Measurements from ENCODE around the gene HLA-E.
"Not testable (repeated sequence)": the region's sequence is repeated elsewhere in the genome, so short reads cannot be mapped to it uniquely, and the experiment has no call there.

HLA-E gene

DNA sequence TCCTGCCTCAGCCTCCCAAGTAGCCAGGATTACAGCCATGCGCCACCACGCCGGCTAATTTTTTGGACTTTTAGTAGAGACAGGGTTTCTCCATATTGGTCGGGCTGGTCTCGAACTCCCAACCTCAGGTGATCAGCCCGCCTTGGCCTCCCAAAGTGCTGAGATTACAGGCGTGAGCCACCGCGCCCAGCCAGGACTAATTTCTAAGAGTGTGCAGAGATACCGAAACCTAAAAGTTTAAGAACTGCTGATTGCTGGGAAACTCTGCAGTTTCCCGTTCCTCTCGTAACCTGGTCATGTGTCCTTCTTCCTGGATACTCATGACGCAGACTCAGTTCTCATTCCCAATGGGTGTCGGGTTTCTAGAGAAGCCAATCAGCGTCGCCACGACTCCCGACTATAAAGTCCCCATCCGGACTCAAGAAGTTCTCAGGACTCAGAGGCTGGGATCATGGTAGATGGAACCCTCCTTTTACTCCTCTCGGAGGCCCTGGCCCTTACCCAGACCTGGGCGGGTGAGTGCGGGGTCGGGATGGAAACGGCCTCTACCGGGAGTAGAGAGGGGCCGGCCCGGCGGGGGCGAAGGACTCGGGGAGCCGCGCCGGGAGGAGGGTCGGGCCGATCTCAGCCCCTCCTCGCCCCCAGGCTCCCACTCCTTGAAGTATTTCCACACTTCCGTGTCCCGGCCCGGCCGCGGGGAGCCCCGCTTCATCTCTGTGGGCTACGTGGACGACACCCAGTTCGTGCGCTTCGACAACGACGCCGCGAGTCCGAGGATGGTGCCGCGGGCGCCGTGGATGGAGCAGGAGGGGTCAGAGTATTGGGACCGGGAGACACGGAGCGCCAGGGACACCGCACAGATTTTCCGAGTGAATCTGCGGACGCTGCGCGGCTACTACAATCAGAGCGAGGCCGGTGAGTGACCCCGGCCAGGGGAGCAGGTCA, at the start of gene HLA-E:
Gene HLA-E (plus strand): TSS at position 429 of the 945 bp plus-strand sequence. CDS start 23 bp downstream, at position 452.
- no peak for DNase-seq

DNA sequence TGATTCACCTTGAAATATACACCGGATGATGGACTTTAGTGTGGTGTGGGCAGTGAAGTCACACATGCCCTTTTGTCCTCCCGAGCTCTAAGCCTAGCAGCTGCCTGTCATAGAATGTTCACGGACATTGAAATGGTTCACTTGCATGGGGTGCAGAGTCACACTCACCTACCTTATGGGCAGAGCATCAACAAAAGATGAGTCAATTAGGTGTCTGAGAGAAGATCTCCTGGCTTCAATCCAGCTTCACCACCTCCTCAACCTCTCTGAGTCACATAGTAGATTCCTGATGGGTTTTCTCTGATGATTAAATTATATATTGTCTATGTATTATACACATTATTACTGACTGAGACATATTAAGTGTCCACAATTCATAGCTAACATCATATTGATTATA, 48.1 kb upstream of the HLA-E start:
- DNase-seq = no peak

DNA sequence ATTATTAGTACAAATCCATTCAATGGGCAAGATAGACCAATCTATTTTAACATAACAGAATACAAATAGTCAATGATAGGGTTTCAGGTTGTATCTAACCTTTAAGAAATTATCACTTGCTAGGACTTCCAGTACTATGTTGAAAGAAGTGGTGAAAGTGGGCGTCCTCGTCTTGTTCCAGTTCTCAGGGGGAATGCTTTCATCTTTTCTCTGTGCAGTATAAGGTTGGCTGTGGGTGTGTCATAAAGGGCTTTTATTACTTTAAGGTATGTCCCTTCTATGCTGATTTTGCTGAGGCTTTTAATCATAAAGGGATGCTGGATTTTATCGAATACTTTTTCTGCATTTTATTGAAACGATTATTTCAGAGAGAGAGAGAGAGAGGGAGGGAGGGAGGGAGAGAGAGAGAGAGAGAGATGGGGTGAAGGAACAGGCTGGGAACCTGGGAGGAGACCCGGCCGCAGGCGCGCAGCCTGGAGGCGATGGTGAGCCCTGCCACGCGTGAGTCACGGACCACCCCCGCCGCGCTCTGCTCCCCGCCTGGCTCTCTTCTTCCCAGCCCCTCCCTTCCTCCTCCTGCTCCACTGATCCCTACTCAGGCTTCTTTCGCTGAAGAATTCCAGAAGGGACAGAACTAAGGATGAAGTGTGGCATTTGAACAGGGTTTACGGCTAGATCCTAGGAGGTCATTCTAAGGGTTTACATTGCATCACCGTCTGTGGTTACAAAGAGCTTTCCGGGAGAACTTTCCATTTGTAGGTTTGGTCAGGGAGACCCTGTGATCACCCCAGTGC, 45.5 kb upstream of the HLA-E start:
- no peak for DNase-seq

DNA sequence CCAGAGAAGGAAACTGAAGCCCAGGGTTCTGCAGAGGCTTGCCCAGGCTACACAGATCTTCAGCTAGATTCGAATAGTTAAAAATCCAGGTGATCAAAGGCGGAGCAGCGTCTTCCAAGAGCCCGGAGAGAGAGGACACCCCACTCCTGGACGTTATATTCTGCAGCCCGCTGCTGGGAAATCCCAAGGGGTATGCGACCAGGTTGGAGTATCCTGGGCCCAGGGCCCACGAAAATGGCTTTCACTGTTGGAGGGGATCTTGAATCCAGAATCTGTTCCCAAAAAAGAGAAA, 44.9 kb upstream of the HLA-E start:
- no peak for DNase-seq

DNA sequence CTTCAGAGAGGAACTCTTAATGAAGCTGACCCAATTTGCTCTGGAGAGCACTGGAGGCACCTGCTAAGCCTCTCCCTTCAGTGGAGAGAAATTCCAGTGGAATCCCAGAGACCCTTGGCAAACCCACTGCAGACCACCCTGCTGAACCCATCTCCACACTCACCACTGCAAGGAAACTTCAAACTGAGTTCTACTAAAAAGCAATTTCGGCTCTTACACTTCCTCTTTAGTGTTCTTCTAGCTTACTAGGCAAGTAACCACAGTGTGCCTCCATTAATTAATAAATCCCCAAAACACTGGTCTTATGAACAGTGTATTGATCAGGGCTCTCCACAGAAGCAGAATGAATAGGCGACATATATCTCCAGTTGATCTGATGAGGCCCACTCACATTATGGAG, 43.0 kb upstream of the HLA-E start:
- no peak for DNase-seq

DNA sequence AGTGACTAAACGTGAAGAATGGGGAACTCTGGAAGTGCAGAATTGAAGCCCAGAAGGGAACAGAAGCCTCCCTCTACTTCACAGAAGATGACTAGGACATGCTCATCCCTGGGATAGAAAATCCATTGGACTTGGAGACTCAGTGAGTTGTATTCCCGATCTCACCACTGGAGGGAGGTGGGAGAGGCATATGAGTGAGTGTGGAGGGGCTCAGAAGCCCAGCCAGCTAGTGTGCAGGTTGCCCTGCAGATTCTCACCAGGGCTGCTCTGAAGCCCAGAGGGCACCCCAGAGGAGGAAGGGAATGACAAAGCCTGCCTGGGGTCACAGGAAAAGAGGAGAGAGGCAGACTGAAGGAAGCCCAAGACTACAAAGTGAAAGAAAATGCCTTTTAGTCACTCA, 42.1 kb upstream of the HLA-E start:
- no peak for DNase-seq

DNA sequence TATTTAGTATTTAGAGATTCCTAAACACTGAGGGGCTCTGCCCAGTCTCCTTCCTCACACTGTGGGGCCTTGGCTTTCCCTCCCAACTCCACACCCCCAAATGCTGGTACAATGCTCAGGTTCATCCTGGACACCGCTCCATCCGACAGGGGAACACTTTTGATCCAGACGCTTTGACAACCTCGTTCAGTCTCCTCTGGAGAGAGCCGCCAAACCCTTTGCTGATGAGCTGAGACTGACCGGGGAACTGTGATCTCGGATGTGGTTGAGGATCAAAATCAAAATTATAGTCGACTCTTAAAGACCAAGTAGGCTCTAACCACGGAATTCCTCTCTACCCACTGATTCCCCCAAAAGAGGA, 38.8 kb upstream of the HLA-E start:
- DNase-seq = no peak

DNA sequence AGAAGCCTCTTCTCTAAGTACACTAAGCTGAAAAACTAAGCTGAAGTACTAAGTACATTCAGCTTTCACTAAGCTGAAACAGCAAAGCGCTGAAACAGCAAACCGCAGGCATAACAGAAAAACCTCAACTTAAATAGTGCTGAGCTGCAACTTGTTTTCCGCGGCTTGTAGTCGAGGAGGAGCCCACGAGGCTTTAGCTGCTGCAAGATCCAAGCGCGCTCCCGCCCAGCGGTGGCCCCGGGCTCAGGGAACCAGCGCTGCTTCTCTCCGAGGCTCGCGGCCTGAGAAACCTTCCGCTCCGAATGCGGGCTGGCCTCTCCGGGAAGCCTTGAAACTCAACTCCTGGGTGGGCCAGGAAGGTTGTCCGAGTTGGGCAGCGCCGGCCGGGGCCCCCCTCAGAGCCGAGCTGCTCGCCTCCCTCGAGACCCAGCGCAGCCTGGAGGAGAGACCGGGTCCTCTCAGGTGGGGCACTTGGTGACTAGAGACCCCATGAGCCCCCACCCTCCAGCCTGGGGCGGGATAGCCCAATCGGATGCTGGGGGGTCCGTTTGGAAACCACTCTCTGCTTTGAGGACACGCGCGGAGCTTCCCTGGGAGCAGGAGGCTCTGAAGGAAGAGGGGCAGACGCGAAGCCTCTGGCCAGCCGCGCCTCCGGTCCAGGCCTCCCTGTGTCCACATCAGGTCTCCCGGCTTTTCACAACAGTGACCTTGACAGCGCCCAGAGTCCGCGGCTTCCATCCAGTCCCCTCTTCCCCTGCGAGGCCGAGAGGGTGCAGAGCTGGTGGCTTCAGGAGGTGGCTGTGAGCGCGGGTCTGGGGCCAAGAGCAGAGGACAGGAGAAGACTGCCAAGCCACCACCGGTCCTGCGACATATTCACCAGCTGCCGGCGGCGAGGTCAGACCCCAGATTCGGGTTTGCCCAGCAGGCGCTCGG, 38.1 kb upstream of the HLA-E start:
- no peak for DNase-seq

DNA sequence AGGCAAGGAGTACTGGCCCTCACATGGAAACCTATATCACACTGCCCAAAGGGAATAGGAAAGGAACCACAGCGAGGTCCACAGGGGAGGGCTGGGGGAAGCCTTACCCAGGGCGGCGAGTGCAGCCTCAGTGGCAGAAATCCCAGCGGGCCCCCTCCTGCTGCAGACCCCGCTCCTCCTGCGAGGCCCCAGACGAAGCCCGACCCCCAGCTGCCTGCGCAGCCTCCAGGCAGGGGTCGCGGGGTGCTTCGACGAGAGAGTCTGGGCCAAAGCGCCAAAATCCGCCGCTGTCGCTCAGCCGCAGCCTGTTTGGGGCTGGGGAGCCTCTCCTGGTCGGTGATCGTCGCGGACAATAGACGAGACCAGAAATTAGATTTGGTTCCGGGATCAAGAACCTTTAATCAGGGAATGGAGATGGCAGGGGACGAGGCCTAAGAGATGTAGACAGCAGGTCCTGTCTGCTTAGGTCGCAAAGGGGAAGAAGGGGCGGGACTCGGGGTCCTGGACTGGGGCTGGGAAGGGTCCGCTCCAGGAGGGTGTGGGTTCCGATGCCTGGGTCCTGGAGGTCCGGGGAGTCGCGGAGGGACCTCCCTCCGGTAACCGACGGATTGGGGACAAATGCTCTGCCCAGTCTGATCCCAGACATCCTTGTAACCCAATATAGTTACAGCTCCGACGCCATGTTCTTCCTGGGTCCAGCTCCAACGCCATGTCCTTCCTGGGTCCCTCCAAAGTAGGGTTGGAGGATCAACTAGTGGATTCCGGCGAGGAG, 36.4 kb upstream of the HLA-E start:
- no peak for DNase-seq

DNA sequence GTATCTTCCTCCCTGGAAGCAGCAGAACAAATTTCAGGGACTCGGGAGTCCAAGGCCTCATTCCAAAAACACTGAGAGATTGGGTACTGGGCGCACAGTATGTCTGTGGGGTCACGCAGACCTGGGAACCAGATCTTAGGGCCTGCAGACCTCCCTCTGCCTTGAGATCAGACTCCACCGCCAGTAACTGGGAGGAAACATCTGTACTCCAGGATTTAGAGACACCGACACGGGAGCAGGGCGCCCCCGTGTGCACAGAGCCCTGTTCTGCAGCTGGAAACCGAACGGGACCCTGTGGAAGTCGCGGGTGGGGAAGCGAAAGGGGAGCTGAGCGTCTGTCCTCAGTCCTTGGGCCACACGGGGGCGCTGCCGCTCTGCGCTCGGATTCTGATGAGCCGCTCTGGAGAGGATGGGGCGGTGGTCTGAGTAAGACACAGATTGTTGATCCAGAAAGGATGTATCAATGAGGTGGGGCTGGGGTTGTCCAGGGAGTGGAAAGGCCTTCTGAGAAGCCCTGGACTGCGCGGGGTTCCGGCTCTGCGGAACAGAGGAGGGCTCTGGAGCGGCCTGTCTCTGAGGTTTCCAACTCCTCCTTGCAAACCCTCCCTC, 35.7 kb upstream of the HLA-E start:
- DNase-seq = no peak

DNA sequence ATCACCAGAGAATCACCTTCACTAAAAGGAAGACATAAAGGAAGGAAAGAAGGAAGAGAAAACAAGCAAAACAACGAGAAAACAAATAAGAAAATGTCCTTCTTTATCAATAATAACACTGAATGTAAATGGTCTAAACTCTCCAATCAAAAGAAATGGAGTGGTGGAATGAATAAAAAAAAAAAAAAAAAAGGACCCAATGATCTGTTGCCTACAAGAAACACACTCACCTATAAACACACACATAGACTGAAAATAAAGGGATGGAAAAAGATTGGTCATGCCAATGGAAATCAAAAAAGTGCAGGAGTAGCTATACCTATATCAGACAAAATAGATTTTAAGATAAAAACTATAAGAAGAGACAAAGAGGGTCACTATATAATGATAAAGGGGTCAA, 30.2 kb upstream of the HLA-E start:
- DNase-seq = no peak

DNA sequence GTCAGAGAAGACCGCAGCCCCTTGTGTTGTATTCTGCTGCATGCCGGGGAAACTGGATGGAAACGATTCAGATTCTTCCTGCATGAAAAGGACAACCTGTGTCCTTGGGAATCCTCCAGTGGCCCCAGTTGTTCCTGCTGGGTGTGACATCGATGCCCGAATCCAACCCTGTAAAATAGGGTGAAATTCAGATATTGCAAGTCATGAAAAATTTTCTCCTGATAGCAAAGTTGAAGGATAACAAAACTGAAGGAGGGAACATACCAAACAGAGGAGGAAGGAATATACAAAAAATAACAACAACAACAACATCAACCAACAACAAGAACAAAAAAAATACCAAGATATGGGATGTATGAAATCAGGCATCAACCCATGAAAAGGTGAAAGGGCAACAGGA, 28.3 kb upstream of the HLA-E start:
- DNase-seq = no peak

DNA sequence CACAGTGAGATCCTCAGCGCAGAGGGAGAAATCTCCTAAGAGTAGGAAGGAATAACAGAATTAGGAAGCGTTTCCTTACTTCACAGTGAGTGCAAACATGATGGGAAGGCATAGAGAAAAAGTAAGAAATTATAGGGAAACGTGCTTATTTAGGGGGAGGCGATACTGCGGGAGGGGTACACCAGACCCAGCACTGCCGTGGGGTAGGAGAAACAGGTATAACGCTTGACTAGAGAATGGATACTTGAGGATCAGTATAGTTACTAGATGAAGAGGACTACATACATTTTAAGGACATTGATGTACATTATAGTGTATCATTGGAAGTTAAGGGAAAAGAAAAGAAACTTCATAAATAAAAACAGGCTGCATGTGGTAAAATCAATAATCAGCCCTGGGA, 26.8 kb upstream of the HLA-E start:
- DNase-seq = no peak

DNA sequence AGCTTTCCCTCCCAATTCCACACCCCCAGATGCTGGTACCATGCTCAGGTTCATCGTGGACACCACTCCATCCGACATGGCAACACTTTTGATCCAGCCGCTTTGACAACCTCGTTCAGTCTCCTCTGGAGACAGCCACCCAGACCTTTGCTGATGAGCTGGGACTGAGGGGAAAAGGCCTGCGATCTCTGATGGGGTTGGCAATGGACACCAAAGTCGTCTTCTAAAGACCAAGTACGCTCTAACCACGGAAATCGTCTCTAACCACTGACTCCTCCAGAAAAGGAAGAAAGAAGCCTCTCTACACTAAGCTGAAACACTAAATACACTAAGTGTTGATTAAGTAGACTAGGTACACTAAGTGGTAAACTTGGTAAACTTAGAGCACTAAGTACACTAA, 26.1 kb upstream of the HLA-E start:
- DNase-seq = no peak

DNA sequence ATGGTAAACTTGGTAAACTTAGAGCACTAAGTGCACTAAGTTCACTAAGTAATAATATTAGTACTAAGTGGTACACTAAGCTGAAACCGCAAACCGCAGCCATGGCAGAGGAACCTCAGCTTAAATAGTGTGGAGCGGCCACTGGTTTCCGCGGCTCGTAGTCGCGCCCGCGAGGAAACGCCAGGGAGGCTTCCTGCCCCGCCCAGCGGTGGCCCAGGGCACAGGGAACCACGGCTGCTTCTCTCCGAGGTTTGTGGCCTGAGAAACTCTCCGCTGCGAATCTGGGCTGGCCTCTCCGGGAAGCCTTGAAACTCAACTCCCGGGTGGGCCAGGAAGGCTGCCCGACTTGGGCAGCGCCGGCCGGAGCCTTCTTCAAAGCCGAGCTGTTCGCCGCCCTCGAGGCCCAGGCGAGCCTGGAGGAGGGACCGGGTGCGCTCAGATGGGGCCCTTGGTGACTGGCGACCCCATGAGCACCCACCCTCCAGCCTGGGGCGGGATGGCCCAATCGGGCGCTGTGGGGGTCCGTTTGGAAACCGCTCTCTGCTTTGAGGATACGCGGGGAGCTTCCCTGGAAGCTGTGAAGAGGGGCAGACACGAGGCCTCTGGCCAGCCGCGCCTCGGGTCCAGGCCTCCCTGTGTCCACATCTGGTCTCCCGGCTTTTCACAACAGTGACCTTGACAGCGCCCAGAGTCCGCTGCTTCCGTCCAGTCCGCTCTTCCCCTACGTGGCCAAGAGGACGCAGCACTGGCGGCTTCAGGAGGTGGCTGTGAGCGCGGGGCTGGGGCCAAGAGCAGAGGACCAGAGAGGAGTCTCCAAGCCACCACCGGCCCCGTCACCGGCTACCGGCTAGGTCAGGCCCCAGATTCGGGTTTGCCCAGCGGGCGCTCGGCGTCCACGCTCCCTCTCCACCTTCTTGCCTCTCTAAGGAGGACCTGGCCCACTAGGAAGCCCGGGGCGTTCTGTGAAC, 25.4 kb upstream of the HLA-E start:
- DNase-seq = no peak

DNA sequence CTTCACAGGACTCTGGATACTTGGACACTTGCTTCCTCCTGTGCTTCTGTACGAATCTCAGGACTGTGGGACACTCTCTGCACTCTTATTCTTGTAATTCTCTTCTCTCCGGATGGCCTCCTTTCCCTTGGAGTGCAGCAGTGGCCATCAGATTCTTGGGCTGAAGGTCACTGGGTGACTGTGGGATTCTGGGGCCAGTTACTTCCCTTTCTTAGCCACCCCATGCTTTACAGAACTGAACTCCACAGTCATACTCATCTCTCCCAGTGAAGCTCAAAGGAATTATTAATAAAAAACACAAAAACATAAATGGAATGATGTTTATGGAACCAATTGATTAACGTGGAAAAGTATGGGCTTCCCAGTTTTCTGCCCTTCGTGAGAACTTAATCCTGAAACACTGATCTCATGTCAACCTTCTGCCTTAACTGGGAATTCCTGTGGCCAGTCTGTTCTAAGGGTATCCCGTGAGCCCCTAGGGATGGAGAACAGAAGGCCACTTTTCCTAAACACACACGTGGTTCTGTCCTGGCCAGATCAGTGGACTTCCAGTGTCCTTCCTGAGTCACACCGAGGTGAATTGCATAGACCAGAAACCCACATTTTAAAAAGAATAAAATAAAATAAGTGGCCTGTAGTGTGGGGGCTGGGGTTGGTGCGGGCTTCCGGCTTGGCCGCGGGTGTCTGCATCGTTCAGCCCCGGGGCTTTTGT, 23.6 kb upstream of the HLA-E start:
- no peak for DNase-seq

DNA sequence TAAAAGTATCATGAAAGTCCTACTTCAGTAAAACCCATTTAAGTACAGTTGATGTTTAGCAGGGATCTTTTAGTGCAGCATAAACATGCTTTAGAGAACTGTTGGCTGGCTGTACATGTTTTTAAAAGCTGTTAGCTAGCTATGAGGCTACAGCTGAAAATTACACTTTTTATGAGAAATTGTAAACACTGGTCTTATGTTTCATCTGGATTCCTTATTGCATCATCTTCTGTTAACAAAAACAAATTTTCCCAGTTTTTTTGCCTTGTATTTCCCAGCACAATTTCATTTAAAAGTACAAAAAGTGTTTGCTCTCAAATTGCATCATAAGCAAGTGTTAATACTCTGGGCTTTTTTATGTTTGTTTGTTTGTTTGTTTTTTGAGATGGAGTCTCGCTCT, 18.3 kb upstream of the HLA-E start:
- DNase-seq = no peak

DNA sequence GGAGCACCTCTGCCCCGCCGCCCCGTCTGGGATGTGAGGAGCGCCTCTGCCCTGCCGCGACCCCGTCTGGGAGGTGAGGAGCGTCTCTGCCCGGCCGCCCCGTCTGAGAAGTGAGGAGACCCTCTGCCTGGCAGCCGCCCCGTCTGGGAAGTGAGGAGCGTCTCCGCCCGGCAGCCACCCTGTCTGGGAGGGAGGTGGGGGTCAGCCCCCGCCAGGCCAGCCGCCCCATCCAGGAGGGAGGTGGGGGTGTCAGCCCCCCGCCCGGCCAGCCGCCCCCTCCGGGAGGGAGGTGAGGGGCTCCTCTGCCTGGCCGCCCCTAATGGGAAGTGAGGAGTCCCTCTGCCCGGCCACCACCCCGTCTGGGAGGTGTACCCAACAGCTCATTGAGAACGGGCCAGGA, 14.2 kb upstream of the HLA-E start:
- not testable (repeated sequence) for DNase-seq

DNA sequence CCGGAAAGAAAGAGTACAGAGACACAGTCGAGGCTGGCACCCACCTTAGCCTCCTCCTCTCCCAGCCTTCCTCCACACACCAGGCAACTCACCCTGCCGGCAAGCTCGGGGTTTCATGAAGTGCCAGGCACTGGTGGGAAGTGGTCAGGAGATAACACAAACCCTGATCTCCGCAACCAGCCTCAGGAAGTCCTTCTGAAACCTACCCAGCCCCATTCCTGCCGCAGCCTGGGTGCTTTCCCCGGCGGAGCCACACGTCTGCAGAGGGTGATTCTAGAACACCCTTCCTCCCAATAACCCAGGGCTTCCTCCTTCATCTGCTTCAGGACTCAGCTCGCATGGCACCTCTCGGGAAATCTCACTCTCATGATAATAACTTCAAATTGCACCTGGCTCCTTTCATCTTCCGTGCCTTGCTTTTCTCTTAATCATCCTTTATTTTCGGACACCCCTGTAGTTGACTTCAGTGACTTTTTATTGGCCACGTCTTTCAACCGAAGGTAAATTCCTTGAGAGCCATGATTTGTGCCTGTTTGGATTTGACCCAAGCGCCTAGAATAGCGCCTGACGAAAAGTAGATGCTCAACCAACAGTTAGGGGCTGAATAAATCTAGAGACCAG, 8.7 kb upstream of the HLA-E start:
- DNase-seq = no peak

Measured in NCI-H1417 treated with DMSO at 0.1 percent for 48 hours (cell line).